ENCODE results near the gene ZNF205. TPM values are rescaled to one million over a fixed set of nuclear protein-coding genes. Genes with fewer than 3 reads are reported as not detected.

Gene ZNF205
- total RNA-seq, 1 donor from 2014 or later, result 14.8 TPM

DNA sequence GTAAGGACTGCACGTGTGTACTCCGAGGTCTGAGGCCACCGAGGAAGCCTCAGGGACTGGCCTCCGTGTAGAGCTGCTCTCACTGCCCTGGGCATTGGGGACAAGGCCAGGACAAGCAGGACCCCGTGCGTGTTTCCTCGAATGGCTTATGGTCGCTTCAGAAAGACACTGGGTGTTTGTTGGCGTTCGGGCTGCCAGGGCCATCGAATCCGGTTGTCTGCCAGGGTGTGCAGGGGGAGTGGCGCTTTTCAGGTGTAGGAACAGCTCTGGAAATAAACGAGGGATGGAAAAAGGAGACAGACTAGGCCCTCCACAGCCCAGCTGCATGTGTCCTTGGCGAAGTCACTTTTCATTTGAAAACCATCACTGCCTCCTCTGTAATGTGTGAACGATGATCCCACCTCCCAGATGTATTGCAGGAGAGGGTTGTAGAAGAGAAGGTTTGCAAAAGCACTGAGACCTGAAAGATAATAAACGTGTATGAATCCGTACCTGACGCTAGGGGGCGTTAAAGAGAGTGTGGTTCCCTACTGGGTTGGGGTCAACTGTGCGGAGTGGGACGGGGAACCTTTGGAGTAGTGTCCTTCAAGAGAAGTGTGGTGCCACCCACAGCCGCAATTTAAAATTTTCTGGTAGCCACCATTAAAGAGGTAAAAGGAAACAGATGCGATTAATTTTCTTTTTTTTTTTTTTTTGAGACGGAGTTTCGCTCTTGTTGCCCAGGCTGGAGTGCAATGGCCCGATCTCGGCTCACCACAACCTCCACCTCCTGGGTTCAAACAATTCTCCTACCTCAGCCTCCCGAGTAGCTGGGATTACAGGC is 11.2 kb upstream of the ZNF205 start:
- TF ChIP-seq, protein P1, sequence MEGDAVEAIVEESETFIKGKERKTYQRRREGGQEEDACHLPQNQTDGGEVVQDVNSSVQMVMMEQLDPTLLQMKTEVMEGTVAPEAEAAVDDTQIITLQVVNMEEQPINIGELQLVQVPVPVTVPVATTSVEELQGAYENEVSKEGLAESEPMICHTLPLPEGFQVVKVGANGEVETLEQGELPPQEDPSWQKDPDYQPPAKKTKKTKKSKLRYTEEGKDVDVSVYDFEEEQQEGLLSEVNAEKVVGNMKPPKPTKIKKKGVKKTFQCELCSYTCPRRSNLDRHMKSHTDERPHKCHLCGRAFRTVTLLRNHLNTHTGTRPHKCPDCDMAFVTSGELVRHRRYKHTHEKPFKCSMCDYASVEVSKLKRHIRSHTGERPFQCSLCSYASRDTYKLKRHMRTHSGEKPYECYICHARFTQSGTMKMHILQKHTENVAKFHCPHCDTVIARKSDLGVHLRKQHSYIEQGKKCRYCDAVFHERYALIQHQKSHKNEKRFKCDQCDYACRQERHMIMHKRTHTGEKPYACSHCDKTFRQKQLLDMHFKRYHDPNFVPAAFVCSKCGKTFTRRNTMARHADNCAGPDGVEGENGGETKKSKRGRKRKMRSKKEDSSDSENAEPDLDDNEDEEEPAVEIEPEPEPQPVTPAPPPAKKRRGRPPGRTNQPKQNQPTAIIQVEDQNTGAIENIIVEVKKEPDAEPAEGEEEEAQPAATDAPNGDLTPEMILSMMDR (IDR thresholded peaks at IDR 0.05), result peak; percentile 59
- Mint-ChIP-seq H3K36me3 (ENCODE audit: unreplicated experiment) (no peaks in the 10 kb centered on the region), H3K4me3 (ENCODE audit: unreplicated experiment) (no peak overlapping the region), H3K4me1 (ENCODE audit: unreplicated experiment) (peaks cover 18% of the 10 kb centered on the region), H3K27ac (ENCODE audit: unreplicated experiment) (peak overlapping the region; percentile 18), H3K27me3 (ENCODE audit: unreplicated experiment) (peaks cover 17% of the 10 kb centered on the region), H3K9me3 (ENCODE audit: unreplicated experiment) (no peaks in the 10 kb centered on the region)
- DNase-seq (ENCODE audit: extremely low spot score, unreplicated experiment), result no peak

DNA sequence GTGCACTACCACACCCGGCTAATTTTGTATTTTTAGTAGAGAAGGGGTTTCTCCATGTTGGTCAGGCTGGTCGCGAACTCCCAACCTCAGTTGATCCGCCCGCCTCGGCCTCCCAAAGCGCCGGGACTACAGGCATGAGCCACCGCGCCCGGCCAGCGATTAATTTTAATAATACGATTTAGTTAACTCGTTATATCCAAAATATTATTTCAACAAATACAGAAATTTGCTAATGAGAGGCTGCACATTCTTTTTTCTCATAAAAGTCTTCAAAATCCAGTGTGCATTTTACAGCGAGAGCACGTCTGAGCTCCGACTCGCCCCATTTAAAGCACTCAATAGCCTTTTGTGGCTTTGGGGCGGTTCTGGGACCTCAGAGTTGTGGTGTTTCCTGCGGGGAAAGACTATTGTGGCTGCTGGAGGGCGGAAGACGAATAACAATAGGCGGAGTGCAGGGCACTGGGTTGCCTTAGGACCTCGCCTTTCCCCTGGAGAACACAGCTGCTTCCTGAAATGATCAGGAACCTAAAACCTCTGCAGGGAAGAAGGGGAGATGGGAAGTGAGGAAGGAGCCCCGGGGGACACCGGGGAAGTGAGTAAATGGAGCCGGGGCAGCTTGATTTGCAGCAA is 10.4 kb upstream of the ZNF205 start:
- no peak overlapping the region for H3K4me3 Mint-ChIP-seq (ENCODE audit: unreplicated experiment)
- TF ChIP-seq, protein P1 (IDR thresholded peaks at IDR 0.05), result no peak
- no peak for DNase-seq (ENCODE audit: extremely low spot score, unreplicated experiment)
- H3K4me1 Mint-ChIP-seq (ENCODE audit: unreplicated experiment), result peaks cover 22% of the 10 kb centered on the region
- no peaks in the 10 kb centered on the region for H3K9me3 Mint-ChIP-seq (ENCODE audit: unreplicated experiment)
- H3K36me3 Mint-ChIP-seq (ENCODE audit: unreplicated experiment), result no peaks in the 10 kb centered on the region
- no peak overlapping the region for H3K27ac Mint-ChIP-seq (ENCODE audit: unreplicated experiment)
- peaks cover 16% of the 10 kb centered on the region for H3K27me3 Mint-ChIP-seq (ENCODE audit: unreplicated experiment)

DNA sequence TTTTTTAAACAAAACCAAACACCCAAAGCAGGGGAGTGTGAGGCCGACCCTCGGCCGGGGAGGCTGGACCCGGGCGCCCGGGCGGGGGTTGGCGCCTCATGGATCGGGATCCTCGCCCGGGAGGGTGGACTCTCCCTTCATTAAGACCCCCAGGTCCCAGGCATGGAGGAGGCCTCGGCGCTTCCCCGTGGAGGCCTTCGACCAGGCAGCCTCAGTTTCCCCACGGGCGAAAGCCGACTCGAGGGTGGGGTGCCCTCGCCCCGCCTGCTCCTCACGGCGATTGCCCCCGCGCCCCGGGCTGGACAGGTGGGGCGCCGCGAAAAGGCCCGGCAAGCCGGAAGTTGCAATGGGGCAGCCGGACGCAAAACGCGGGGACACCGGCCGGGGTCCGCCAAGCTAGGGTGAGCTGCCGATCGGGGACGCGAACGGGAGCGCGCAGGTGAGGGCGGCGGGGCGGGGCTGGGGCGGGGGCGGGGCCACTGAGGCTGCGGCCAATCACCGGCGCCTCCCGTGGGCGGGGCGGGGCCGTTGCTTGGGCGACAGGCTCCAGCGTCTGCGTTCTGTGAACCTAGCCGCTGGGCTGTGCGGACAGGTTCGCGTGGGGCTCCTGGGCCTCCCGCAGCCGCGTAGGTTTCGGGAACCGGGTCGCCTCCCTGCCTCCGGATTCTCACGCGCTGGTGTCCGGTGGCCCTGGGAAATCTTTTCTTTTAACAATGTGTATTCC is 6.0 kb upstream of the ZNF205 start:
- Mint-ChIP-seq H3K9me3 (ENCODE audit: unreplicated experiment) (no peaks in the 10 kb centered on the region), H3K36me3 (ENCODE audit: unreplicated experiment) (no peaks in the 10 kb centered on the region), H3K4me1 (ENCODE audit: unreplicated experiment) (peaks cover 20% of the 10 kb centered on the region), H3K27ac (ENCODE audit: unreplicated experiment) (peak overlapping the region; percentile 73), H3K27me3 (ENCODE audit: unreplicated experiment) (no peaks in the 10 kb centered on the region), H3K4me3 (ENCODE audit: unreplicated experiment) (peak overlapping the region; percentile 78)
- TF ChIP-seq, protein P1 (IDR thresholded peaks at IDR 0.05), result no peak
- DNase-seq (ENCODE audit: extremely low spot score, unreplicated experiment), result peak; percentile 97

DNA sequence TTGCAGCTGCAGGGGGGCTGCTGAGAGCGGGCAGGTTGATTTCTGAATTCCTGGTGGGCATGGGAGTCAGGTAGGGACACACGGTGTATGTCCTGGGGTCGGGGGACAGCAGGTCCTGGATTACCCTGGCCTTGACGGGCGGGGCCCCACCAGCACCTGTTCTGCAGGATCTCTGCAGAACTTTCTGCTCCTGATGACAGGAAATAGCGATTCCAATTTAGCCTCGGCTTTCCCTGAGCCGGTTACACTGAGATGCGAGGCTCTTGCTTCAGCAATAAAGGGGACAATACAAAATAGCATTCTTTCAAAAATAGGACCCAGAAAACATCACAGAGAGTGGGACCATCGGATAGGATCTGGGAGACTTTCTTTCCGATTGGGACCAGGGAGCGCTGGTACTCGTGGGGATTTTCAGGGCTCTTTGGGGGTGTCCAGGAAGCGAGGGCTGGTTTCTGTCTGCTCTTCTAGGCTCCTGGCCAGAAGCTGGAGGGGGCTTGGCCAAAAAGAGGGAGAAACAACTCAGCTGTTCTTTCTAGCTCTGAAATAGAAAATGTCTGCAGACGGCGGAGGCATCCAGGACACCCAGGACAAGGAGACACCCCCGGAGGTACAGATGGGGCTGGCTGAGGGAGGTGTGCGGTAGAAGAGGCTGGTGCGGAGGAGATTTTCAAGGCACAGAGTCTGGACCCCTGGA is 642 bp downstream of the ZNF205 start:
- no peaks in the 10 kb centered on the region for H3K9me3 Mint-ChIP-seq (ENCODE audit: unreplicated experiment)
- no peaks in the 10 kb centered on the region for H3K27me3 Mint-ChIP-seq (ENCODE audit: unreplicated experiment)
- peaks cover 2% of the 10 kb centered on the region for H3K36me3 Mint-ChIP-seq (ENCODE audit: unreplicated experiment)
- H3K4me1 Mint-ChIP-seq (ENCODE audit: unreplicated experiment), result peaks cover 25% of the 10 kb centered on the region
- DNase-seq (ENCODE audit: extremely low spot score, unreplicated experiment), result no peak
- peak overlapping the region; percentile 85 for H3K4me3 Mint-ChIP-seq (ENCODE audit: unreplicated experiment)
- H3K27ac Mint-ChIP-seq (ENCODE audit: unreplicated experiment), result peak overlapping the region; percentile 56
- TF ChIP-seq, protein P1 (IDR thresholded peaks at IDR 0.05), result no peak
